HG03575 (cell line): ENCODE measurements around the gene SLC25A6.
"Not testable (repeated sequence)": the region's sequence is repeated elsewhere in the genome, so short reads cannot be mapped to it uniquely, and the experiment has no call there.

Source experiments
- ATAC-seq: cut with Tn5 transposase; IDR thresholded peaks from one replicate; pipeline ENCODE4 v1.9.1; 2021; ENCODE audit not compliant: unreplicated experiment, insufficient number of reproducible peaks, low FRiP score; ENCODE audit errors: extremely low read depth

The SLC25A6 gene

DNA sequence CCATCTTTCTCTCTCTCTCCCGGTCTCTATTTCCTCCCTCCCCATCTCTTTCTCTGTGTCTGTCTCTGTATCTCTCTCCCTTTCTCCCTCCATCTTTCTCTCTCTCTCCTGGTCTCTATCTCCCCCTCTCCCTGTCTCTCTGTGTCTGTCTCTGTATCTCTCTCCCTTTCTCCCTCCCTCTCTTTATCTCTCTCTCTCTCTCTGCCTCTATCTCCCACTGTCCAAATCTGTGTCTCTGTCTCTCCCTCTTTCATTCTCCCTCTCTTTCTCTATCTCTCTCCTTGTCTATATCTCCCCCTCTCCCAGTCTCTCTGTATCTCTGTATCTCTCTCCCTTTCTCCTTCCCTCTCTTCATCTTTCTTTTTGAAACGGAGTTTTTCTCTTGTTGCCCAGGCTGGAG lies 31.7 kb downstream of the SLC25A6 start:
- ATAC-seq = no peak

DNA sequence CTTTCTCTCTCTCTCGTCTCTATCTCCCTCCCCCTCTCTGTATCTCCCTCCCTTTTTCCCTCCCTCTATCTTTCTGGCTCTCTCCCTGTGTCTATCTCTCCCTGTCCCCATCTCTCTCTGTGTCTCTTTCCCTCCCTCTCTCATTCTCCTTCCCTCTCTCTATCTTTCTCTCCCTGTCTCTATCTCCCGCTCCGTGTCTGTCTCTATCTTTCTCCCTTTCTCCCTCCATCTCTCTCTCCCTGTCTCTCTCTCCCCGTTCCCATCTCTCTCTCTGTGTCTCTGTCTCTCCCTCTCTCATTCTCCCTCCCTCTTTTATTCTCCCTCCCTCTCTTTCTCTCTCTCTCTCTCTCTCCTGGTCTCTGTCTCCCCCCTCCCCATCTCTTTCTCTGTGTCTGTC lies 32.4 kb downstream of the SLC25A6 start:
- no peak for ATAC-seq

DNA sequence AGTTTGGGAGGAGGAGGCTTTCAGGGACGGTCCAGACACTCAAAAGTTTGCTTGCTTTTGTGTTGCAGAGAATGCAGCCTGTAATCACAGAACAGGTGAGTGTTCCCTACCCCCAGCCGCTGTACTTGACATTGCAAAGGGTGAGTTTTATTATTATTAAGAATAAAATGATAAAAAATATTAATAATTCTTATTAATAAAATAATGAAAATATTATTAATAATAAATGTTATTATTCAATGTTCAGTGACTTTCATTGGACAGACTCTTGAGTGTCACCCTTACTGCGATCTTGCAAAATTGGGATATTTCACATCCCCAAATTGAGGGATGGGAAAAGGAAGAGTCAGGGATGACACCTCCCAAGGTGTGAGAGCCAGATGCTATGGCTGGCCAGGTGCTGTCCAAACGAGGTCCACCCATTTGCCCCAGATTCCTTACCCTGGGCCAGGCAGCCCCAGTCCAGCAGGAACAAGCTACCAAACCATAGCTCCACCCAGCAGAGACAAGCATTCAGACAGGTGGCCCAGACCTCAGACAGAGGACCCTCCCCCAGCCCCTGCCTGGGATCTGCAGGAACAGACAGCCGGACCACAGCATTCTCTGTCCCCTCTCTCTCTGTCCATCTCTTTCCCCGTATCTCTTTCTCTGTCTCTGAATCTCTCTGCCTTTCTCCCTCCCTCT lies 33.0 kb downstream of the SLC25A6 start:
- no peak for ATAC-seq

DNA sequence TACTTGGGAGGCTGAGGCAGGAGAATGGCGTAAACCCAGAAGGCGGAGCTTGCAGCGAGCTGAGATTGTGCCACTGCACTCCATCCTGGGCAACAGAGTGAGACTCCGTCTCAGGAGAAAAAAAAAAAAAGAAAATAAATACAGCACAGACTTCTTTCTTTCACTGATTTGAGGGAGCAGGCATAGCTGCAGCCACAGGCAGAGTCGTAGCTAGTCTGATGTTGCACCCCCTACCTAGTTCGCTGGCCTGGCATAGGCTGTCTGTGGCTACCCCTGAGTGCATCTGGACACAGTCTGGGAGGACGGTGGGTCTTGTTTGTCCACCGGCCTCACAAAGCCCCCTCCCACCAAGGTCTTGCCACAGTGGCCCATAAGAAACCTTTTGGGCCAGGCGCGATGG lies 33.9 kb downstream of the SLC25A6 start:
- no peak for ATAC-seq

DNA sequence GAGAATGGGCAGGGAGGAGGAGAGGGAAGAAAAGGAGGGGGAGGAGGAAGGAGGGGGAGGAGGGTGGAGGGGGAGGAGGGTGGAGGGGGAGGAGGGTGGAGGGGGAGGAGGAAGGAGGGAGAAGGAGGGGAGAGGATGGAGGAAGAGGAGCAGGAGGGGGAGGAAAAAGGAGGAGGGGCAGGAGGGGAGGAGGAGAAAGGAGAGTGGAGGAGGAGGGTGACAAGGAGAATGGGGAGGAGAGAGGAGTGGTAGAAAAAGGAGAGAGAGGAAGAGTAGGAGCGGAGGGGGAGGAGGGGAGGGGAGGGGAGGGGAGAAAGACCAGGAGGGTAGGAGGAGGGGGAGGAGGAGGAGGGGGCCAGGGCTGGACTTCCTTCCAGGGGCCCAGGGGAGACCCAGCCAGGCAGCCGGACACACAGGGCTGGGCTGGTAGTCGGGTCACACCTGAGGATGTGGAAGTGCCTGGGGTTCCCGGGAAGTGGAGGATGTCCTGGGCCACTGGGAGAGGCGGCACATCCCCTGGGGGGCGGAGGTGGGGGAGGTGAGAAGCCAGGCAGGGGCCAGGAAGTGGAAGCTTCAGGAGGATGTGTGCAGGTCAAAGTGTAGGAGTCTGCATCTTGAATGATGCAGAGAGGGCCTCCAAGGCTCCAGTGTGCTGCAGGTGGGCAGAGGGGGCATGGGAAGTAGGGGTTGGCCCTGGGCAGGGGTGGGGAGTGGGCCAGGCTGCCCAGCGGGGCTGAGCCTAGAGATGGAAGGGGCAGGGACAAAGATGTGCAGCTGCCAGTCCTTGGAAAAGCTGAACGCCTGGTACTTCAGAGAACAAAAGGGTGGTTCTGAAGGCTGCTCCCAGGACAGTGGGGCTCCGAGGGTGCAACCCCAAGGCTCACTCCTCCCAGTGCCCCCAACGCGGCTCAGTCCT lies 36.5 kb downstream of the SLC25A6 start:
- ATAC-seq = no peak

DNA sequence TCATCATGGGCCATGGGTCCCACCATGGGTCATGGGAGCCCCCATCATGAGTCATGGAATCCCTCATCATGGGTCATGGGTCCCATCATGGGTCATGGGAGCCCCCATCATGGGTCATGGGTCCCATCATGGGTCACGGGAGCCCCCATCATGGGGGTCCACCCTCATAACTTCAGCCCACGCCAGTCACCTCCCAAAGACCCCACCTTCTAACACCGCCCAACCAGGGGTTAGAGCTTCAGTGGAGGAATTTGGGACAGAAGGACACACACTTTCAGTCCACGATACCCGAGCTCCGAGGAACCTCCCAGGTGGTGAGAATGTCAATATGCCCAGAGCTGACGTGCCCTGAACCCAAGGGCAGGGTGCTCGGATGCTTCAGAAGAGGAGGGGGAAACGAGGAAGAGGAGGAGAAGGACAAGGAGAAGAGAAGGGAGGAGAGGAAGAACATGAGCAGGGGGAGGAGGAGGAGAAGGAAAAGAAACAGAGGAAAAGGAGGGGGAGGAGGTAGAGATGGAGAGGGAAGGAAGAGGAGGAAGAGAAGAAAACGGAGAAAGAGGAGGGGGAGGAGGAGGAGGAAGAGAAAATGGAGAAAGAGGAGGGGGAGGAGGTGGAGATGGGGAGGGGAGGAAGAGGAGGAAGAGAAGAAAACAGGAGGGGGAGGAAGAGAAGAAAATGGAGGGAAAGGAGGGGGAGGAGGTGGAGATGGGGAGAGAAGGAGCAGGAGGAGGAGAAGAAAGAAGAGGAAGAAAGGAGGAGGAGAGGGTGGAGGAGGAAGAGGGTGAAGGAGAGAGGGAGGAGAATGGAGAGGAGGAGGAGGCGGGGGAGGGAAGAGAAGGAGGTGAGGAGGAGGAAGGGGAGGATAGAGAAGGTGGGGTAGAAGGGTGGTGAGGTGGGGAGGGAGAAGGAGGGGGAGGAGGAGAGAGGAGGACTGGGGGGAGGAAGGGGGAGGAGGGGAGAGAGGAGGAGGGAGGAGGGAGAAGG lies 37.6 kb downstream of the SLC25A6 start:
- no peak for ATAC-seq

DNA sequence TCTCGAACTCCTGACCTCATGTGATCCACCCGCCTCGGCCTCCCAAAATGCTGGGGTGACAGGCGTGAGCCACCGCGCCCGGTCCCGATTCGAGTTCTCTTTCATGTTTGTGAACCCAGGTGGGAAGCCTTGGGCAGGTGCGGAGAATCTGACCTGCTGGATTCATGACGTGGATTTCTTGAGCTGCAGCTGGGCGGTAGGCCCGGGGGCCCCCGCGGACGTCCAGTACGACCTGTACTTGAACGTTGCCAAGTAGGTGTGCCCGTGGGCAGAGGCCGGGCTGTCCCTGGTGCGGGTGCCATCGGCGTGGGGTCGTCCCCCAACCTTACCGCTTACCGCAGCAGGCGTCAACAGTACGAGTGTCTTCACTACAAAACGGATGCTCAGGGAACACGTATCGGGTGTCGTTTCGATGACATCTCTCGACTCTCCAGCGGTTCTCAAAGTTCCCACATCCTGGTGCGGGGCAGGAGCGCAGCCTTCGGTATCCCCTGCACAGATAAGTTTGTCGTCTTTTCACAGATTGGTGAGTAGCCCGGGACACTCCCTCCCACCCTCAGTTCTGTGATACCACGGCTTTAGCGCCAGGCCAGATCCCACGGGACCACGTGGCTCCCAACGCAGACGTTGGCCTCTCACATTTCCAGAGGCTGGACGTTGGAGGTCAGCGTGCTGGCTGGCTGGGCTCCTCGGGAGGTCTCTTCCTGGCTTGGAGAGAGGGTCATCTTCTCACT lies 39.8 kb downstream of the SLC25A6 start:
- ATAC-seq = no peak

DNA sequence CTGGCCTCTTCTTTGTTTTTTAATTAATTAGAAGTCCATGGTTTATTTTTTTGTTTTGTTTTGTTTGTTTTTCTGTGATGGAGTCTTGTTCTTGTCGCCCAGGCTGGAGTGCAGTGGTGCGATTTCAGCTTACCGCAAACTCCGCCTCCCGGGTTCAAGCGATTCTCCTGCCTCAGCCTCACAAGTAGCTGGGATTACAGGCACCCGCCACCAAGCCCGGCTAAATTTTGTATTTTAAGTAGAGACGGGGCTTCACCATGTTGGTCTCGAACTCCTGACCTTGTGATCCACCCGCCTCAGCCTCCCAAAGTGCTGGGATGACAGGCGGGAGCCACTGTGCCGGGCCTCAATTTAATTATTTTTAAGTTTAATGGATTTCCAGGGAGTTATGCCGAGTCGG lies 42.3 kb downstream of the SLC25A6 start:
- not testable (repeated sequence) for ATAC-seq

DNA sequence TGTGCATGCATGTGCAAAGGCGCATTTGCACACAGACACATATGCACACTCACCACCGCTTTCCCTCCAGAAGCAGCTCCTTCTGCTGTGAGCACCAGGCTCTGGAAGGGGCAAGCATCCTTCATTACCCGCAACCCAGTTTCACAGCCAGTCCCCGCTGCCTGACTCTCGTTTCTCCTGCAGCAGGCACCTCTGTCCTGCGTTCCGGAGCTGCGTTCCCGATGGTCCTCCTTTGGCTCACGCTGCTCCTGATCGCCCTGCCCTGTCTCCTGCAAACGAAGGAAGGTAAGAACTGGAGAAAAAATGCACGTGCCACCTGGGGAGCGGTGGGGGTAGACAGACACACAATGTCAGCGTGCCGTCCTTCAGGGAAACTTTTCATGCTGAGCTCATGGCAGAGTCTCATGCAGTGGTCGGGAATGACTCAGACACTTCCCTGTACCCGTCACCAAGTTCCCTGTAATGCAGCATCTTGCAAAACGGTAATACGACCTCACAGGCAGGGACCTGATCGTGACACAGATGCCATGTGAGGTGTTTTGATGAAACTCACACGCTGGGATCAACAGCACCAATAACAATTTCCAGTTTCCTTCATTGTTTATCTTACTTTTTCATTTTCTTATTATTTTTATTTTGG lies 50.2 kb downstream of the SLC25A6 start:
- ATAC-seq = no peak

DNA sequence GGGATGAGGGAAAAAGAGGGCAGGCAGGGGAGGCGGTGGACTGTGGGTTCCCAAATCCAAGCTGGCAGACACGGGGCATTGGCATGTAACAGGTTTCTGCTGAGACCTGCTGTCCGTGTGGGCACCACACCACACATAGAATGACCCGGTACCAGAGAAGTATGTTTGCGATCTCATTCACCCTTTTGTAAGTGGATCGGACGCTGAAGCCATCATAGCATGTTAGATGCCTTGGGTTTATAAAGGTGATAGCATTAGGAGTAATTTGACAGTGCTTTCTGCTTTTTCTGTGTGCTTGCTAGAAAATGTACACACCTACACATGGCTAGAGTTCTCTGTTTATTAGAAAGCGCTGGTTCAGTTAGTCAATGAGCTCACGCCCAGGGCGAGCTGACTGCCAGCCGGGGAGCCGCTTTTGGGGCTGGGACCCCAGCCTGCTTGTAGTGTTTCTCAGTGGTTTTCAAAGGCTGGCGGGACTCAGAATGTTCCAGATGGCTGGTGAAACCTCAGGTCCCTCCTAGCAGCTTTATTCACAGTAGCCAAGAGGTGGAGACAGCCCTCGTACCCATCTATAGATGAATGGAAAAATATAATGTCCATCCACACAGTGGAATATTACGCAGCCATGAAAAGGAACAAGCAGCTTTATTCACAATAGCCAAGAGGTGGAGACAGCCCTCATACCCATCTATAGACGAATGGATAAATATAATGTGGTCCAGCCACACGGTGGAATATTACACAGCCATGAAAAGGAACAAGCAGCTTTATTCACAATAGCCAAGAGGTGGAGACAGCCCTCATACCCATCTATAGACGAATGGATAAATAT lies 54.7 kb downstream of the SLC25A6 start:
- ATAC-seq = no peak

DNA sequence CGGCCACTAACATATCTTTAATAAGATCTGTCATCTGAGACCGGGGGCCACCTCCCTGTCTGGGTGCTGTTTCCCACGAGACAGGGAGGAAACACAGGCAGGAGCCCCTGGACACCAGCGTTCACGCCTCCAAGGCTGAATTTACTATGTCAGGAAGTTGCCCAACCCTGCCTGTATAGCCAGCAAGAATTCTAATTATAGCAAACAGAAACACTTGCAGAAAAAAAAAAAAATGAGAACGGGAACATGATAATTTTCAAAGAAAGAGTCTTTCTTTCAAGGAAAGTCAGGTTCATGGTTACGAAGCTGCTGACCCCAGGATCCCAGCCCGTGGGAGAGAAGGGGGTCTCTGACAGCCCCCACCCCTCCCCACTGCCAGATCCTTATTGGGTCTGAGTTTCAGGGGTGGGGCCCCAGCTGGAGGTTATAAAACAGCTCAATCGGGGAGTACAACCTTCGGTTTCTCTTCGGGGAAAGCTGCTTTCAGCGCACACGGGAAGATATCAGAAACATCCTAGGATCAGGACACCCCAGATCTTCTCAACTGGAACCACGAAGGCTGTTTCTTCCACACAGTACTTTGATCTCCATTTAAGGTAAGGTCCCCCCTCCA lies 55.5 kb downstream of the SLC25A6 start, which contains the start of gene IL3RA:
Gene IL3RA, plus strand, starts transcription at position 455 of the 613 bp plus-strand sequence. CDS start 4,981 bp downstream, outside the sequence.
- ATAC-seq = no peak
